ENCODE results near the gene ZSCAN4.

The ZSCAN4 gene, protein sequence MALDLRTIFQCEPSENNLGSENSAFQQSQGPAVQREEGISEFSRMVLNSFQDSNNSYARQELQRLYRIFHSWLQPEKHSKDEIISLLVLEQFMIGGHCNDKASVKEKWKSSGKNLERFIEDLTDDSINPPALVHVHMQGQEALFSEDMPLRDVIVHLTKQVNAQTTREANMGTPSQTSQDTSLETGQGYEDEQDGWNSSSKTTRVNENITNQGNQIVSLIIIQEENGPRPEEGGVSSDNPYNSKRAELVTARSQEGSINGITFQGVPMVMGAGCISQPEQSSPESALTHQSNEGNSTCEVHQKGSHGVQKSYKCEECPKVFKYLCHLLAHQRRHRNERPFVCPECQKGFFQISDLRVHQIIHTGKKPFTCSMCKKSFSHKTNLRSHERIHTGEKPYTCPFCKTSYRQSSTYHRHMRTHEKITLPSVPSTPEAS

DNA sequence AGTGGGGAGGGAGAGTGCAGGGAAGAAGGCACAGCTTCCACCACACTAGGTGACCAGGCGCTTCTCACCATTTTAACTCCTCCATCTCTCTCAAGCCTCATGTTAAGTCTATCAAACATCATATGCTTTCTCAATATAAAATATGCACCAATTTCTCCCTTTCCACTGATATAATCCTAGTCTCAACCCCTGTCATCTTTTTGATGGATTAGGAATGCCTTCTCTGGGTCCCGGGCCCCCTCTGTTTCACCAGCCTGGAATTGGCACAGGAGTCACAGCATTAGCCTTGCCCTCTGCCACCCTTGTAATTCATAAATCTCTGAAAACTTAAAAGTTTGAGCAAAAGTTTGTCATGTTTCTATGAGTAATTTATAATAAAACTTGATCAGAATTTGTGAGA is at the start of gene ZSCAN4:
Gene ZSCAN4 (plus strand): TSS at position 301 of the 400 bp plus-strand sequence. CDS start 7,211 bp downstream, outside the sequence.
- TF ChIP-seq, protein P1, sequence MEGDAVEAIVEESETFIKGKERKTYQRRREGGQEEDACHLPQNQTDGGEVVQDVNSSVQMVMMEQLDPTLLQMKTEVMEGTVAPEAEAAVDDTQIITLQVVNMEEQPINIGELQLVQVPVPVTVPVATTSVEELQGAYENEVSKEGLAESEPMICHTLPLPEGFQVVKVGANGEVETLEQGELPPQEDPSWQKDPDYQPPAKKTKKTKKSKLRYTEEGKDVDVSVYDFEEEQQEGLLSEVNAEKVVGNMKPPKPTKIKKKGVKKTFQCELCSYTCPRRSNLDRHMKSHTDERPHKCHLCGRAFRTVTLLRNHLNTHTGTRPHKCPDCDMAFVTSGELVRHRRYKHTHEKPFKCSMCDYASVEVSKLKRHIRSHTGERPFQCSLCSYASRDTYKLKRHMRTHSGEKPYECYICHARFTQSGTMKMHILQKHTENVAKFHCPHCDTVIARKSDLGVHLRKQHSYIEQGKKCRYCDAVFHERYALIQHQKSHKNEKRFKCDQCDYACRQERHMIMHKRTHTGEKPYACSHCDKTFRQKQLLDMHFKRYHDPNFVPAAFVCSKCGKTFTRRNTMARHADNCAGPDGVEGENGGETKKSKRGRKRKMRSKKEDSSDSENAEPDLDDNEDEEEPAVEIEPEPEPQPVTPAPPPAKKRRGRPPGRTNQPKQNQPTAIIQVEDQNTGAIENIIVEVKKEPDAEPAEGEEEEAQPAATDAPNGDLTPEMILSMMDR (IDR thresholded peaks at IDR 0.05), result no peak

DNA sequence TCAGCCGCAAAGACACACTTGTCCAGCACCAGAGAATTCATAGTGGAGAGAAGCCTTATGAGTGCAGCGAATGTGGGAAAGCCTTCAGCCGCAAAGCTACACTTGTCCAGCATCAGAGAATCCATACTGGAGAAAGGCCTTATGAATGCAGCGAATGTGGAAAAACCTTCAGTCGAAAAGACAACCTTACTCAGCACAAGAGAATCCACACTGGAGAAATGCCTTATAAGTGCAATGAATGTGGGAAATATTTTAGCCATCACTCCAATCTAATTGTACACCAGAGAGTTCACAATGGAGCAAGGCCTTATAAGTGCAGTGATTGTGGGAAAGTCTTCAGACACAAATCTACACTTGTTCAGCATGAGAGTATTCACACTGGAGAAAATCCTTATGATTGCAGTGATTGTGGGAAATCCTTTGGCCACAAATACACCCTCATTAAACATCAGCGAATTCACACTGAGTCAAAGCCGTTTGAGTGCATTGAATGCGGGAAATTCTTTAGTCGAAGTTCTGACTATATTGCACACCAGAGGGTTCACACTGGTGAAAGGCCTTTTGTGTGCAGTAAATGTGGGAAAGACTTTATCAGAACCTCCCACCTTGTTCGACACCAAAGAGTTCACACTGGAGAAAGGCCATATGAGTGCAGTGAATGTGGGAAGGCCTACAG is 47.9 kb upstream of the ZSCAN4 start:
- TF ChIP-seq, protein P1 (IDR thresholded peaks at IDR 0.05), result no peak

DNA sequence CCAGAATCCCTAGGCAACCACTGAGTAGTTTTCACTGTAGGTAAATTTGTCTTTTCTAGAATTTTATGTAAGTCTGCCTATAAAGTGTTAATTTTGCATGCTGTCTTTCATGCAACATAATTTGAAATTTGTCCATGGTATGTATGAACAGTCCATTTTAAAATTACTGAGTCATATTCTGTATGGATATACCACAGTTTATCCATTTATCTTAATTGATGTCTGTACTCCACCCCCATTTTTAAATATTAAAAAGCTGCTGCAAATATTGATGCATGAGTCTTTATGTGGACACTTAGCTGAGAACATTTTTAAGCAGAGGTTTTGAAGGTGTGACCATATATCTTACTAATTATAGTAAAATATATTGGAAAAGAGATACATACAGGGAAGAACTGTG is 45.6 kb upstream of the ZSCAN4 start:
- TF ChIP-seq, protein P1 (IDR thresholded peaks at IDR 0.05), result no peak

DNA sequence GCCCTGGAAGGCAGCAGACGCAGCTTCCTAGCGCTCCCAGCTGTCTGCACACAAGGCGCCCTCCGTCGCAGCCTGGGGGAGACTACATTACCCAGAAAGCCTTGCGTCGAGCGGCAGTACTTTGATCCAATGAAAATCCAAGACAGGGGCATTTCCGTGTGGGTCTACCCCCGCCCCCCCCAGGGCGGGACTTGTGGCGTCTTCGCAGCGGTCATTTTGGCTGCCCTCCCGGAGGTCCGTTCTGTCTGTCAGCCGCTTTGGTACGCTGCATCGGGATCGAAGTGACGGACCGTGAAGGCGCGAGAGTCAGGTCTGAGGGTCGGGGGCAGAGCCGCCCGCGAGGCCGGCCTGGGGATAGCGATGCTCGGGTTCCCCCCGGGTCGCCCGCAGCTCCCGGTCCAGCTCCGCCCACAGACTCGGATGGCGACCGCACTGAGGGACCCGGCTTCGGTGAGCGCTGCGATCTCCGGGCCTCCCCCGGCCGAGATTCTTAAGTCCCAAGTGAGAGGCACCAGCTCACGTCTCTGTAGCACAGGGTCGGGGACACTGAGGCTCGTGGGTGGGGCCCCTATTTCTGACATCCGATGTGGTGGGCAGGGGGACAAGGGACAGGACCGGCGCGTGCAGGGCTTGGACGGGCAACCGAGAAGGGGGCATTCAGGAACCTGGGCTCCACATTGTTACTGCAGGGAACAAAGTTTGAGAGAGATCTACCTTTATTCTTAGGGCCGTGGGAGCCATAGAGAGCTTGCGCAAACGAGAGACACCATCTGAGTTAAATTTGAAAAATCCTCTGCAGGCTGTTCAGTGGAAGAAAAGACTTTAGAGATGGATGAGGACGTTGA is 35.5 kb upstream of the ZSCAN4 start, which contains the start of gene ZNF211:
Gene ZNF211 (plus strand): TSS at position 182 of the 845 bp plus-strand sequence. CDS start 179 bp downstream, at position 361.
- TF ChIP-seq, protein P1 (IDR thresholded peaks at IDR 0.05), result no peak

DNA sequence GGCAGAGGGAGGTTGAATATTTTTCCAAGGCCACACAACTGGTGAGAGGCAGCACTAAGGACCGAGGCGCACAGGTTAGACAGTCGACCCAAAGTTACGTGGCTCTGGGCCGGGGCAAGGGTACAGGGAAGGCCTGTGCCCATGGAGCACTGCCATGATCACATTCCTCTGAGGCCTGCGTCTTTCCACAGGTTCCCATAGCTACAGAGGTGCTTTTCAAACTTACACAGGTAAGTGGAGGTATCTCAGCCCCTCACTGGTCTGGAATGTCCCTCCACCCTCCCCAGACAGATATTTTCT is 35.0 kb upstream of the ZSCAN4 start:
- TF ChIP-seq, protein P1 (IDR thresholded peaks at IDR 0.05), result no peak

DNA sequence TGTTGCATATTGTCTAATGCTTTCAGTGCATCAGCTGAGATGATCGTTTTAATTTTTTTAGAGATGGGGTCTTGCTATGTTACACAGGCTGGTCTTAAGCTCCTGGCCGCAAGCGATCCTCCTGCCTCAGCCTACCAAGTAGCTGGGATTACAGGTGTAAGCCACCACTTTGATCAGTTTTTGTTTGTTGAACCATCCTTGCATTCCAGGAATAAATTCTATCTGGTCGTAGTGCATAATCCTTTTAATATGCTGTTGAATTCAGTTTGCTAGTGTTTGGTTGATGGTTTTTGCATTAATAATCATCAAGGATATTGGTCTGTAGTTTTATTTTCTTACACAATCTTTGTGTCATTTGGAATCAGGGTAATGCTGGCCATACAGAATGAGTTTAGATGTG is 31.4 kb upstream of the ZSCAN4 start:
- TF ChIP-seq, protein P1 (IDR thresholded peaks at IDR 0.05), result no peak

DNA sequence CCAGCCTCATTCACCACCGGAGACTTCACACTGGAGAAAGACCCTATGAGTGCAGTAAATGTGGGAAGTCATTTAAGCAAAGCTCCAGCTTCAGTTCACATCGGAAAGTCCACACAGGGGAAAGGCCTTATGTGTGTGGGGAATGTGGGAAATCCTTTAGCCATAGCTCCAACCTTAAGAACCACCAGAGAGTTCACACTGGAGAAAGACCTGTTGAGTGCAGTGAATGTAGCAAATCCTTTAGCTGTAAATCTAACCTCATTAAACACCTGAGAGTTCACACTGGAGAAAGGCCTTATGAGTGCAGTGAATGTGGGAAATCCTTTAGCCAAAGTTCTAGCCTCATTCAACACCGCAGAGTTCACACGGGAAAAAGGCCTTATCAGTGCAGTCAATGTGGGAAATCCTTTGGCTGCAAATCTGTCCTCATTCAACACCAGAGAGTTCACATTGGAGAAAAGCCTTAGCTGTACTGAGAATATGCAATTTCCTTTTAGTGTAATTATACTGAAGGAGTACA is 27.0 kb upstream of the ZSCAN4 start:
- TF ChIP-seq, protein P1 (IDR thresholded peaks at IDR 0.05), result no peak
